ENCODE measurements around the gene ANKRD40CL. TPM values are rescaled to one million over a fixed set of nuclear protein-coding genes. Genes with fewer than 3 reads are reported as not detected.

ANKRD40CL gene
- total RNA-seq, 1 experiment from 2014 or later = not detected

- TF ChIP-seq ESRRA (CRISPR knock-in tag; IDR thresholded peaks at IDR 0.05; ENCODE audit: borderline replicate concordance) = no peak
- no peak for TF ChIP-seq ZNF423 (CRISPR knock-in tag; IDR thresholded peaks at IDR 0.05)
- TF ChIP-seq HMGA2 (CRISPR knock-in tag; IDR thresholded peaks at IDR 0.05) = no peak
- TF ChIP-seq RELA (CRISPR knock-in tag; IDR thresholded peaks at IDR 0.05; ENCODE audit: borderline replicate concordance) = no peak
Measured at GRCh38 chr17:50722746-50723145, 44.6 kb downstream of the ANKRD40CL start (continued).

DNA sequence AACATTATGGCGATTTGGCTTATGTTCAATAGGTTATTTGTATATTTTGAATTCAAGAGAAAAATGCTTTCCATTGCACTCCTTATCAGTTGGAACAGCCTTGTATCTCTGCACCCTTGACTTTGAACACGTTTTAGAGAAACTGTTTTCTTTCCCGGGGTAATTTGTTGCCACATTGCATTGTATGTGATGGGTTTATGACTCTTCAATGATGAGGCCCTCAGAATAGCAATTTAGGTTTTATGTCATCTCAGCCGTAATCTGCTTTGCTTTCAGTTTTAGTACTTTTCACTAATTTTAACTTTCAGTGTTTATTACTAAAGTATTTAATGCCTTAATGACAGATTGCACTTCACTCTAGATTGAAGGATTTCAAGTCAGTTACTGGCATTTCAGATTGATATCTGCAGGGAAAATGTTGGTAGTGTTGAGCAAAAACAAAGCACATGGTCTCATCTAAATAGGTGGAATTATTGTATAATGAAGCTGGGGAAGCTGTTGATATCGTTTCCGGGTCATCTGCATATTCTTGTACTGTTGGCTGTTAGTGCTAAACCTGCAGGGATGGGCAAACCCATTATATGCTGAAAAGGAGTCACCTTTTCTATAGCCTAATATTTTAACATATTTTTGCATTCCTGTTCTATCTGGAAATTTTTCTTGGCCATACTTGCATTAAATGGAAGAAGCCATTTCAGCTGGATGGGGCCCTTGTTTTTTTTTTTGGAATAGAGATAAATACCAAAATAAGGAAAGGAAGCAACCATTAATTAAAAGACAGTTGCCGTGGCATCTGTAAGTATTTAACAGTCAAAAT is 45.9 kb downstream of the ANKRD40CL start:
- POLR2A ChIA-PET = no interaction called here

More for the DNA sequence above, 45.9 kb downstream of the ANKRD40CL start:
- peak overlapping the region; percentile 96 for H3K4me3 Mint-ChIP-seq
- ATAC-seq (no peak), DNase-seq (ENCODE audit: low spot score) (no peak)
- peaks cover 9% of the 10 kb centered on the region for H3K36me3 Mint-ChIP-seq
- TF ChIP-seq IRF1 (CRISPR knock-in tag; IDR thresholded peaks at IDR 0.05) = no peak
- TF ChIP-seq JUN (CRISPR knock-in tag; IDR thresholded peaks at IDR 0.05) = no peak
- TF ChIP-seq, protein P1, sequence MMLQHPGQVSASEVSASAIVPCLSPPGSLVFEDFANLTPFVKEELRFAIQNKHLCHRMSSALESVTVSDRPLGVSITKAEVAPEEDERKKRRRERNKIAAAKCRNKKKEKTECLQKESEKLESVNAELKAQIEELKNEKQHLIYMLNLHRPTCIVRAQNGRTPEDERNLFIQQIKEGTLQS (CRISPR knock-in tag; conservative IDR thresholded peaks at IDR 0.05) = no peak
- no peak for TF ChIP-seq SOX15 (CRISPR knock-in tag; IDR thresholded peaks at IDR 0.05)
- no peak for TF ChIP-seq ETV6 (CRISPR knock-in tag; IDR thresholded peaks at IDR 0.05)
- no peak for TF ChIP-seq E2F4 (CRISPR knock-in tag; IDR thresholded peaks at IDR 0.05; ENCODE audit: borderline replicate concordance, low read depth)
- TF ChIP-seq ZNF232 (CRISPR knock-in tag; IDR thresholded peaks at IDR 0.05) = no peak
- TF ChIP-seq, protein P2, sequence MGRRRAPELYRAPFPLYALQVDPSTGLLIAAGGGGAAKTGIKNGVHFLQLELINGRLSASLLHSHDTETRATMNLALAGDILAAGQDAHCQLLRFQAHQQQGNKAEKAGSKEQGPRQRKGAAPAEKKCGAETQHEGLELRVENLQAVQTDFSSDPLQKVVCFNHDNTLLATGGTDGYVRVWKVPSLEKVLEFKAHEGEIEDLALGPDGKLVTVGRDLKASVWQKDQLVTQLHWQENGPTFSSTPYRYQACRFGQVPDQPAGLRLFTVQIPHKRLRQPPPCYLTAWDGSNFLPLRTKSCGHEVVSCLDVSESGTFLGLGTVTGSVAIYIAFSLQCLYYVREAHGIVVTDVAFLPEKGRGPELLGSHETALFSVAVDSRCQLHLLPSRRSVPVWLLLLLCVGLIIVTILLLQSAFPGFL (CRISPR knock-in tag; IDR thresholded peaks at IDR 0.05; ENCODE audit: borderline replicate concordance) = no peak
- no peak for TF ChIP-seq NR2C2 (CRISPR knock-in tag; IDR thresholded peaks at IDR 0.05)
- no peak for TF ChIP-seq HMGA2 (CRISPR knock-in tag; IDR thresholded peaks at IDR 0.05)
- TF ChIP-seq AR (CRISPR knock-in tag; IDR thresholded peaks at IDR 0.05) = no peak
- no peak for TF ChIP-seq NFE2L1 (CRISPR knock-in tag; IDR thresholded peaks at IDR 0.05)
- no peak for TF ChIP-seq ZNF138 (CRISPR knock-in tag; conservative IDR thresholded peaks at IDR 0.05)
- TF ChIP-seq, protein P3, sequence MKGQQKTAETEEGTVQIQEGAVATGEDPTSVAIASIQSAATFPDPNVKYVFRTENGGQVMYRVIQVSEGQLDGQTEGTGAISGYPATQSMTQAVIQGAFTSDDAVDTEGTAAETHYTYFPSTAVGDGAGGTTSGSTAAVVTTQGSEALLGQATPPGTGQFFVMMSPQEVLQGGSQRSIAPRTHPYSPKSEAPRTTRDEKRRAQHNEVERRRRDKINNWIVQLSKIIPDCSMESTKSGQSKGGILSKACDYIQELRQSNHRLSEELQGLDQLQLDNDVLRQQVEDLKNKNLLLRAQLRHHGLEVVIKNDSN (CRISPR knock-in tag; IDR thresholded peaks at IDR 0.05) = no peak
- TF ChIP-seq ZNF671 (CRISPR knock-in tag; IDR thresholded peaks at IDR 0.05) = no peak
- no peak for TF ChIP-seq ATF1 (CRISPR knock-in tag; IDR thresholded peaks at IDR 0.05)
- no peak for TF ChIP-seq SMAD4 (CRISPR knock-in tag; IDR thresholded peaks at IDR 0.05)
- TF ChIP-seq, protein P4, sequence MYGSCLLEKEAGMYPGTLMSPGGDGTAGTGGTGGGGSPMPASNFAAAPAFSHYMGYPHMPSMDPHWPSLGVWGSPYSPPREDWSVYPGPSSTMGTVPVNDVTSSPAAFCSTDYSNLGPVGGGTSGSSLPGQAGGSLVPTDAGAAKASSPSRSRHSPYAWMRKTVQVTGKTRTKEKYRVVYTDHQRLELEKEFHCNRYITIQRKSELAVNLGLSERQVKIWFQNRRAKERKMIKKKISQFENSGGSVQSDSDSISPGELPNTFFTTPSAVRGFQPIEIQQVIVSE (CRISPR knock-in tag; IDR thresholded peaks at IDR 0.05; ENCODE audit: borderline replicate concordance) = no peak
- no peak for TF ChIP-seq RELA (CRISPR knock-in tag; IDR thresholded peaks at IDR 0.05; ENCODE audit: borderline replicate concordance)
- H3K4me1 Mint-ChIP-seq = peaks cover 32% of the 10 kb centered on the region
- no peaks in the 10 kb centered on the region for H3K27me3 Mint-ChIP-seq (ENCODE audit: low read depth)
- CTCF ChIA-PET = interaction anchor here (0.6 to 1.0 kb wide), 2 partner anchors 14 to 114 kb away, joined by 3 read pairs; partner anchors contain the start of gene WFIKKN2
- no peaks in the 10 kb centered on the region for H3K9me3 Mint-ChIP-seq
- peak overlapping the region; percentile 35 for H3K27ac Mint-ChIP-seq
